ENCODE measurements around the gene GPRASP2.

Gene GPRASP2

GRCh38 chrX:102745857-102746584 is 33.8 kb downstream of the GPRASP2 start:
- Histone ChIP-seq H3K4me3 (ENCODE audit: low read depth in 1 of 2, low read length in 1 of 2) (peak overlapping the region; percentile 53 to 61), H3K9me3 (no peaks in the 10 kb centered on the region), H3K27me3 (no peaks in the 10 kb centered on the region), H3K36me3 (no peaks in the 10 kb centered on the region), H3K27ac (no peak overlapping the region), H3K4me1 (ENCODE audit: control insufficient read depth in 1 of 2, insufficient read depth in 1 of 2, low read depth in 1 of 2, low read length in 1 of 2) (peaks cover 9 to 13% of the 10 kb centered on the region in 2 experiments)
- no peak for TF ChIP-seq CTCF (IDR thresholded peaks at IDR 0.05)

GRCh38 chrX:102765217-102765616 is 53.0 kb downstream of the GPRASP2 start:
- no peak for TF ChIP-seq CTCF (IDR thresholded peaks at IDR 0.05)
- H3K36me3 ChIP-seq: no peaks in the 10 kb centered on the region
- H3K27ac ChIP-seq: no peak overlapping the region
- H3K4me3 ChIP-seq (ENCODE audit: low read depth in 1 of 2, low read length in 1 of 2): no peak overlapping the region
- H3K9me3 ChIP-seq: no peaks in the 10 kb centered on the region
- no peaks in the 10 kb centered on the region for H3K27me3 ChIP-seq
- H3K4me1 ChIP-seq (ENCODE audit: control insufficient read depth in 1 of 2, insufficient read depth in 1 of 2, low read depth in 1 of 2, low read length in 1 of 2): peaks cover 0 to 3% of the 10 kb centered on the region in 2 experiments

GRCh38 chrX:102765809-102766208 is 53.6 kb downstream of the GPRASP2 start:
- Histone ChIP-seq H3K36me3 (no peaks in the 10 kb centered on the region), H3K27me3 (no peaks in the 10 kb centered on the region), H3K9me3 (no peaks in the 10 kb centered on the region), H3K4me3 (ENCODE audit: low read depth in 1 of 2, low read length in 1 of 2) (no peak overlapping the region), H3K27ac (no peak overlapping the region), H3K4me1 (ENCODE audit: control insufficient read depth in 1 of 2, insufficient read depth in 1 of 2, low read depth in 1 of 2, low read length in 1 of 2) (peaks cover 0 to 3% of the 10 kb centered on the region in 2 experiments)
- TF ChIP-seq CTCF (IDR thresholded peaks at IDR 0.05): no peak

- no peak overlapping the region for H3K27ac ChIP-seq
- H3K27me3 ChIP-seq: no peaks in the 10 kb centered on the region
- H3K9me3 ChIP-seq: no peaks in the 10 kb centered on the region
- H3K4me3 ChIP-seq (ENCODE audit: low read depth in 1 of 2, low read length in 1 of 2): no peak overlapping the region
- no peak for TF ChIP-seq CTCF (IDR thresholded peaks at IDR 0.05)
- no peaks in the 10 kb centered on the region for H3K36me3 ChIP-seq
- H3K4me1 ChIP-seq (ENCODE audit: control insufficient read depth in 1 of 2, insufficient read depth in 1 of 2, low read depth in 1 of 2, low read length in 1 of 2): peaks cover 0 to 3% of the 10 kb centered on the region in 2 experiments
Observed at GRCh38 chrX:102767287-102767686, 55.0 kb downstream of the GPRASP2 start.
